Measurements from ENCODE around the gene G0S2. TPM values are rescaled to one million over a fixed set of nuclear protein-coding genes. Genes with fewer than 3 reads are reported as not detected.

G0S2 gene
- total and polyA plus RNA-seq, 2 of the 8 experiments (the other 6 are each of a cell fraction or from before 2014, with no cell fraction given), result 1.0 to 1.7 TPM

- Histone ChIP-seq H4K20me1 (replicated peaks in 1 of 2; ENCODE audit: control insufficient read depth in 1 of 2, insufficient read depth in 2 of 2, low read length in 2 of 2) (no peaks in the 10 kb centered on the region), H3K27me3 (replicated peaks in 1 of 4; ENCODE audit: control insufficient read depth in 3 of 4, extremely low read depth in 1 of 4, insufficient read depth in 3 of 4, low read length in 3 of 4) (peaks cover 0 to 1% (median 0%) of the 10 kb centered on the region in 4 experiments; a peak in 2 of 7 replicates), H3K18ac (ENCODE audit: extremely low read depth, low read length) (no peak overlapping the region), H3K14ac (ENCODE audit: insufficient read length) (no peak overlapping the region), H2BK20ac (ENCODE audit: low read length) (no peak overlapping the region), H2AK5ac (ENCODE audit: low read depth, low read length) (no peak overlapping the region), H3K23me2 (ENCODE audit: low read depth, low read length) (no peaks in the 10 kb centered on the region), H4K5ac (ENCODE audit: insufficient read length, low read depth, low read length) (no peak overlapping the region), H2AFZ (ENCODE audit: low read length) (no peak overlapping the region), H3K4me2 (ENCODE audit: insufficient read depth in 1 of 2, low read depth in 2 of 2, low read length in 2 of 2) (no peak overlapping the region), H3K4me1 (replicated peaks in 1 of 4; ENCODE audit: control insufficient read depth in 3 of 4, insufficient read depth in 4 of 4, low read length in 3 of 4) (no peaks in the 10 kb centered on the region), H3K79me1 (ENCODE audit: low read depth, low read length) (no peaks in the 10 kb centered on the region), H3K23ac (ENCODE audit: insufficient read length) (no peak overlapping the region), H3K27ac (ENCODE audit: low read depth, low read length) (no peak overlapping the region), H4K91ac (replicated peaks; ENCODE audit: insufficient read length, low read length) (no peak overlapping the region), H3K9ac (replicated peaks in 1 of 4; ENCODE audit: extremely low read depth in 1 of 4, low read depth in 3 of 4, low read length in 3 of 4) (no peak overlapping the region), H3K36me3 (ENCODE audit: control insufficient read depth in 2 of 4, insufficient read depth in 4 of 4, low read length in 3 of 4) (no peaks in the 10 kb centered on the region), H2BK12ac (ENCODE audit: low read depth, low read length) (no peak overlapping the region), H2BK5ac (ENCODE audit: low read depth, low read length) (no peak overlapping the region), H3K9me3 (ENCODE audit: insufficient read depth in 2 of 2, low read depth in 1 of 2, low read length in 1 of 2) (no peaks in the 10 kb centered on the region), H3K4me3 (ENCODE audit: extremely low read depth in 1 of 4, insufficient read depth in 2 of 4, low read depth in 3 of 4, low read length in 4 of 4) (no peak overlapping the region), H2BK120ac (replicated peaks; ENCODE audit: low read depth, low read length) (no peak overlapping the region), H2BK15ac (ENCODE audit: low read length) (no peak overlapping the region), H3K79me2 (ENCODE audit: control insufficient read depth in 1 of 2, insufficient read depth in 2 of 2, low read length in 2 of 2) (no peaks in the 10 kb centered on the region), H4K8ac (ENCODE audit: extremely low read depth, insufficient read depth, low read length) (no peak overlapping the region), H3K56ac (replicated peaks; ENCODE audit: insufficient read length, low read depth, low read length) (no peak overlapping the region), H3K4ac (replicated peaks; ENCODE audit: insufficient read length, low read depth, low read length) (no peak overlapping the region)
- ChIA-PET CTCF (ENCODE audit: partially characterized antibody) (interaction anchor here (0.9 to 1.6 kb wide), 3 partner anchors 16 to 93 kb away, joined by 3 read pairs; no protein-coding TSS in a partner anchor), POLR2A (ENCODE audit: partially characterized antibody) (interaction anchor here (0.6 kb wide), 1 partner anchor 52 kb away, joined by 3 read pairs; no protein-coding TSS in a partner anchor)
- DNase-seq (ENCODE audit: low read depth in 1 of 2, low spot score in 2 of 2) (no peak), FAIRE-seq (no peak)
- WGBS, 2 experiments (ENCODE audit: extremely low coverage in 1 of 2, insufficient coverage in 1 of 2, insufficient read length in 1 of 2, insufficient replicate concordance in 2 of 2, low coverage in 1 of 2, low lambda C conversion rate in 2 of 2, missing lambda C conversion rate in 1 of 2), result 77% methylated on average over 2 of the region's 2 CpGs; no CpG with 5 or more reads in 1 of the 2 experiments
- no peak for TF ChIP-seq CTCF (IDR thresholded peaks at IDR 0.05; ENCODE audit: control extremely low read depth in 1 of 3, insufficient read depth in 1 of 3, low read depth in 1 of 3, low read length in 3 of 3)
- TF ChIP-seq ZNF274 (IDR thresholded peaks at IDR 0.05; ENCODE audit: borderline replicate concordance, extremely low read depth, low read length), result no peak
- TF ChIP-seq KDM5A (IDR thresholded peaks at IDR 0.05; ENCODE audit: low read length), result no peak
- no peak for TF ChIP-seq HDAC6 (IDR thresholded peaks at IDR 0.05; ENCODE audit: low read depth, low read length)
- TF ChIP-seq JUN (IDR thresholded peaks at IDR 0.05; ENCODE audit: low read depth, low read length), result no peak
- no peak for TF ChIP-seq TAF7 (optimal IDR thresholded peaks at IDR 0.05; ENCODE audit: borderline replicate concordance, low read depth, low read length)
- TF ChIP-seq CHD2 (IDR thresholded peaks at IDR 0.05; ENCODE audit: low read length), result no peak
- TF ChIP-seq GTF2F1 (IDR thresholded peaks at IDR 0.05; ENCODE audit: borderline replicate concordance, low read depth, low read length), result no peak
- no peak for TF ChIP-seq HDAC2 (IDR thresholded peaks at IDR 0.05; ENCODE audit: borderline replicate concordance in 1 of 2, low read depth in 2 of 2, low read length in 2 of 2)
- TF ChIP-seq SRF (IDR thresholded peaks at IDR 0.05; ENCODE audit: low read depth, low read length), result no peak
- no peak for TF ChIP-seq KDM1A (IDR thresholded peaks at IDR 0.05; ENCODE audit: borderline replicate concordance, low read length)
- no peak for TF ChIP-seq SP2 (IDR thresholded peaks at IDR 0.05; ENCODE audit: low read length)
Observed at GRCh38 chr1:209720826-209721225, 45.6 kb downstream of the G0S2 start.

Measured in H1 (cell line).